H9 (cell line): Measurements from ENCODE around the gene SPOCK3. TPM values are rescaled to one million over a fixed set of nuclear protein-coding genes. Genes with fewer than 3 reads are reported as not detected.

Experiments used
- DNase-seq: peaks from one replicate; pipeline ENCODE4 v3.0.0-alpha.2; 2017
- H2AFZ ChIP-seq: one replicate; pipeline ENCODE4 v1.6.1; 2013; ENCODE audit warnings: mild to moderate bottlenecking, low read length, control low read depth, moderate library complexity
- H2AK5ac ChIP-seq: 2 replicates; pipeline ENCODE4 v1.6.1; 2013; ENCODE audit warnings: low read length, control low read depth, mixed read lengths; ENCODE audit not compliant: insufficient read length
- H2BK120ac ChIP-seq: one replicate; pipeline ENCODE4 v1.6.1; 2013; ENCODE audit warnings: low read depth, mild to moderate bottlenecking, low read length, control low read depth, inconsistent platforms; ENCODE audit not compliant: poor library complexity, severe bottlenecking
- H2BK12ac ChIP-seq: 2 replicates; pipeline ENCODE4 v1.6.1; 2013; ENCODE audit warnings: low read length, control low read depth, mixed read lengths, low read depth; ENCODE audit not compliant: insufficient read length
- H2BK15ac ChIP-seq: 2 replicates; pipeline ENCODE4 v1.6.1; 2013; ENCODE audit warnings: low read depth, low read length, control low read depth
- H2BK20ac ChIP-seq: one replicate; pipeline ENCODE4 v1.6.1; 2013; ENCODE audit warnings: low read depth, mild to moderate bottlenecking, low read length, control low read depth, inconsistent platforms; ENCODE audit not compliant: poor library complexity, severe bottlenecking
- H2BK5ac ChIP-seq: 2 replicates; pipeline ENCODE4 v1.6.1; 2013; ENCODE audit warnings: low read length, control low read depth, mixed read lengths; ENCODE audit not compliant: insufficient read length
- H3K14ac ChIP-seq: 2 replicates; pipeline ENCODE4 v1.6.1; 2013; ENCODE audit warnings: low read length, control low read depth; ENCODE audit not compliant: insufficient read depth
- H3K18ac ChIP-seq: 2 replicates; pipeline ENCODE4 v1.6.1; 2013; ENCODE audit warnings: low read depth, mild to moderate bottlenecking, mixed read lengths, low read length, control low read depth; ENCODE audit not compliant: insufficient read length
- H3K23ac ChIP-seq: 2 replicates; pipeline ENCODE4 v1.6.1; 2013; ENCODE audit warnings: low read length, control low read depth, mixed read lengths, low read depth; ENCODE audit not compliant: insufficient read length
- H3K23me2 ChIP-seq: 2 replicates; pipeline ENCODE4 v1.6.1; 2013; ENCODE audit warnings: low read depth, mild to moderate bottlenecking, mixed read lengths, low read length, control low read depth; ENCODE audit not compliant: insufficient read length, poor library complexity, severe bottlenecking
- H3K27ac ChIP-seq: 2 replicates; pipeline ENCODE4 v1.5.1; 2013; ENCODE audit warnings: low read length, control low read depth, mixed read lengths, low read depth; ENCODE audit not compliant: insufficient read length
- H3K27me3 ChIP-seq: 2 replicates; pipeline ENCODE4 v1.6.1; 2013; ENCODE audit warnings: low read length, control low read depth, inconsistent platforms; ENCODE audit not compliant: insufficient read depth
- H3K4ac ChIP-seq: 2 replicates; pipeline ENCODE4 v1.6.1; 2013; ENCODE audit warnings: low read depth, mild to moderate bottlenecking, control low read depth, inconsistent platforms, low read length, moderate library complexity
- H3K4me1 ChIP-seq: 2 replicates; pipeline ENCODE4 v1.6.1; 2013; ENCODE audit warnings: low read length, control low read depth, inconsistent platforms; ENCODE audit not compliant: insufficient read depth
- H3K4me2 ChIP-seq: 2 replicates; pipeline ENCODE4 v1.6.1; 2013; ENCODE audit warnings: low read length, control low read depth, mixed read lengths; ENCODE audit not compliant: insufficient read length, insufficient read depth
- H3K56ac ChIP-seq: 2 replicates; pipeline ENCODE4 v1.6.1; 2013; ENCODE audit warnings: low read depth, mild to moderate bottlenecking, mixed read lengths, low read length, control low read depth; ENCODE audit not compliant: insufficient read length
- H3K79me1 ChIP-seq: 2 replicates; pipeline ENCODE4 v1.6.1; 2013; ENCODE audit warnings: low read depth, mild to moderate bottlenecking, moderate library complexity, low read length, control low read depth, inconsistent platforms; ENCODE audit not compliant: insufficient read depth, poor library complexity, severe bottlenecking
- H3K79me2 ChIP-seq: 2 replicates; pipeline ENCODE4 v1.6.1; 2013; ENCODE audit warnings: low read length, control low read depth, inconsistent platforms; ENCODE audit not compliant: insufficient read depth
- H3K9ac ChIP-seq: 2 replicates; pipeline ENCODE4 v1.6.1; 2013; ENCODE audit warnings: low read length, control low read depth, mixed read lengths; ENCODE audit not compliant: insufficient read length; ENCODE audit errors: extremely low read depth
- H3K9me3 ChIP-seq: one replicate; pipeline ENCODE4 v1.6.1; 2013; ENCODE audit warnings: low read depth, low read length, inconsistent platforms; ENCODE audit not compliant: control insufficient read depth
- H3T11ph ChIP-seq: one replicate; pipeline ENCODE4 v1.6.1; 2013; ENCODE audit warnings: mild to moderate bottlenecking, low read length, control low read depth, inconsistent platforms
- H4K20me1 ChIP-seq: one replicate; pipeline ENCODE4 v1.6.1; 2013; ENCODE audit not compliant: control insufficient read depth, insufficient read length, insufficient read depth
- H4K5ac ChIP-seq: 2 replicates; pipeline ENCODE4 v1.6.1; 2013; ENCODE audit warnings: low read depth, mild to moderate bottlenecking, mixed read lengths, low read length, control low read depth; ENCODE audit not compliant: insufficient read length
- H4K8ac ChIP-seq: replicated peaks from 2 replicates; pipeline ENCODE4 v1.6.1; 2013; ENCODE audit warnings: low read length, control low read depth, mixed read lengths, low read depth; ENCODE audit not compliant: insufficient read length
- H4K91ac ChIP-seq: 2 replicates; pipeline ENCODE4 v1.6.1; 2013; ENCODE audit warnings: low read depth, mild to moderate bottlenecking, moderate library complexity, mixed read lengths, low read length, control low read depth; ENCODE audit not compliant: insufficient read length
- H3K27ac Mint-ChIP-seq, 3 experiments: 2 replicates in 2 of 3; 3 replicates in 1 of 3; pipeline ENCODE4 v1.8.0; 2020 to 2021; ENCODE audit warnings: mixed read lengths in 3 of 3, mild to moderate bottlenecking in 1 of 3, moderate library complexity in 1 of 3
- H3K27me3 Mint-ChIP-seq: 2 replicates; pipeline ENCODE4 v1.8.0; 2021; ENCODE audit warnings: low read depth, mild to moderate bottlenecking, moderate library complexity, mixed read lengths
- H3K36me3 Mint-ChIP-seq, 3 experiments: 2 replicates in 2 of 3; 3 replicates in 1 of 3; pipeline ENCODE4 v1.8.0; 2020 to 2021; ENCODE audit warnings: low read depth in 3 of 3, mixed read lengths in 3 of 3; ENCODE audit not compliant: insufficient read depth in 1 of 3
- H3K4me1 Mint-ChIP-seq, 2 experiments: 2 replicates each; pipeline ENCODE4 v1.8.0; 2020; ENCODE audit warnings: mixed read lengths in 2 of 2
- H3K4me3 Mint-ChIP-seq, 2 experiments: 2 replicates in 1 of 2; 3 replicates in 1 of 2; pipeline ENCODE4 v1.8.0; 2020 to 2021; ENCODE audit warnings: mild to moderate bottlenecking in 2 of 2, mixed read lengths in 2 of 2, moderate library complexity in 1 of 2
- H3K9me3 Mint-ChIP-seq, 2 experiments: 2 replicates in 1 of 2; 3 replicates in 1 of 2; pipeline ENCODE4 v1.8.0; 2020; ENCODE audit warnings: mild to moderate bottlenecking in 2 of 2, mixed read lengths in 2 of 2, moderate library complexity in 1 of 2
- CTCF ChIP-seq: fragments of 200-600 bp; sonication (generic); conservative IDR thresholded peaks from 3 replicates; pipeline ENCODE4 v1.8.0; 2021; ENCODE audit warnings: antibody characterized with exemption, mild to moderate bottlenecking
- WGBS: extraction: QIAGEN DNeasy Blood & Tissue Kit; methylation state at CpG from one replicate; pipeline ENCODE4 v1.1.7; 2013; ENCODE audit warnings: missing lambda C conversion rate, low lambda C conversion rate, mixed read lengths; ENCODE audit not compliant: insufficient read length; ENCODE audit errors: extremely low coverage; 5-methylcytosine and 5-hydroxymethylcytosine counted together
- total RNA-seq: library from RNA; stranded (reverse); gene quantifications from 2 replicates; pipeline ENCODE4 v1.2.1, GENCODE V29; 2021

Gene SPOCK3
- total RNA-seq, 1 experiment from 2014 or later: 0.28 TPM

GRCh38 chr4:167114416-167114971, 119.8 kb downstream of the SPOCK3 start:
- Histone ChIP-seq H2BK15ac (no peak overlapping the region), H2AFZ (no peak overlapping the region), H4K91ac (no peak overlapping the region), H3K27me3 (no peaks in the 10 kb centered on the region), H3K4me1 (no peaks in the 10 kb centered on the region), H3K4ac (no peak overlapping the region), H4K8ac (no peak overlapping the region), H3K23ac (no peak overlapping the region), H2BK20ac (no peak overlapping the region), H3T11ph (no peak overlapping the region), H3K79me2 (no peaks in the 10 kb centered on the region), H3K27ac (no peak overlapping the region), H3K4me2 (no peak overlapping the region), H3K18ac (no peak overlapping the region), H3K9ac (no peak overlapping the region), H3K23me2 (no peaks in the 10 kb centered on the region), H3K56ac (no peak overlapping the region), H2BK120ac (no peak overlapping the region), H2AK5ac (no peak overlapping the region), H4K5ac (no peak overlapping the region), H2BK12ac (no peak overlapping the region), H3K14ac (no peak overlapping the region), H3K9me3 (no peaks in the 10 kb centered on the region), H2BK5ac (no peak overlapping the region), H4K20me1 (no peaks in the 10 kb centered on the region), H3K79me1 (no peaks in the 10 kb centered on the region)
- Mint-ChIP-seq H3K9me3 (no peaks in the 10 kb centered on the region; a peak in 1 of 5 replicates), H3K4me3 (no peak overlapping the region), H3K4me1 (peaks cover 0 to 5% of the 10 kb centered on the region in 2 experiments; a peak in 1 of 4 replicates), H3K27ac (no peak overlapping the region; a peak in 1 of 7 replicates), H3K27me3 (no peaks in the 10 kb centered on the region), H3K36me3 (no peaks in the 10 kb centered on the region)
- no CpG with 5 or more reads among the region's 4 CpGs for WGBS
- no peak for TF ChIP-seq CTCF
- no peak for DNase-seq
